ENCODE data around the gene EXOSC3.

- TF ChIP-seq CTCF (IDR thresholded peaks at IDR 0.05) (no peak), EP300 (IDR thresholded peaks at IDR 0.05) (no peak)
Measured at GRCh38 chr9:37788332-37788731, 3.5 kb upstream of the EXOSC3 start.
